HFF-Myc (cell line): ENCODE results near the gene SETDB1.

Experiments used
- DNase-seq: peaks from one replicate; pipeline ENCODE4 v3.0.0-alpha.2; 2011; ENCODE audit warnings: low read depth; ENCODE audit errors: extremely low read depth
- H3K4me3 ChIP-seq: replicated peaks from 2 replicates; pipeline ENCODE4 v1.5.1; 2011; ENCODE audit warnings: low read depth, mild to moderate bottlenecking, control low read depth, low read length
- TF ChIP-seq, protein P1 (sequence below): IDR thresholded peaks from 2 replicates; pipeline ENCODE4 v1.5.1; 2012; ENCODE audit warnings: mild to moderate bottlenecking, low read depth, low read length, control low read depth; ENCODE audit errors: missing control alignments

The SETDB1 gene

DNA sequence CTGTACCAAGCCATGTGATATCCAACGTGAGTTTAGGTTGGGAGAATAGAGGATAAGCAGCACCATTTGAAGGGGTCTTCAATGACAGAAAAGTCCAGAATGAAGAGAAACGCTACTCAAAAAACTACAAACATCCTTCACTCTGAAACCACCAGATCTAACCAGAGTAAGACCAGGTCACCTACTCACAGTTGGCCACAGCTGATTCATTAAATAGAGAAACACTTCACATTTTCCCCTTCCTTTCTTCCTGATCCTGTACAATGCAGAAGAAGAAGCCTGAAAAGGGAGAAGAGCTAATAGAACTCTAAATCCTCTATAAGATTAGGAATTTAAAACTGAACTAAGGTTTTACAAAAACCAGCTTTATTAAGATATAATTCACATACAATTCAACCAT is 19.4 kb upstream of the SETDB1 start:
- TF ChIP-seq, protein P1, sequence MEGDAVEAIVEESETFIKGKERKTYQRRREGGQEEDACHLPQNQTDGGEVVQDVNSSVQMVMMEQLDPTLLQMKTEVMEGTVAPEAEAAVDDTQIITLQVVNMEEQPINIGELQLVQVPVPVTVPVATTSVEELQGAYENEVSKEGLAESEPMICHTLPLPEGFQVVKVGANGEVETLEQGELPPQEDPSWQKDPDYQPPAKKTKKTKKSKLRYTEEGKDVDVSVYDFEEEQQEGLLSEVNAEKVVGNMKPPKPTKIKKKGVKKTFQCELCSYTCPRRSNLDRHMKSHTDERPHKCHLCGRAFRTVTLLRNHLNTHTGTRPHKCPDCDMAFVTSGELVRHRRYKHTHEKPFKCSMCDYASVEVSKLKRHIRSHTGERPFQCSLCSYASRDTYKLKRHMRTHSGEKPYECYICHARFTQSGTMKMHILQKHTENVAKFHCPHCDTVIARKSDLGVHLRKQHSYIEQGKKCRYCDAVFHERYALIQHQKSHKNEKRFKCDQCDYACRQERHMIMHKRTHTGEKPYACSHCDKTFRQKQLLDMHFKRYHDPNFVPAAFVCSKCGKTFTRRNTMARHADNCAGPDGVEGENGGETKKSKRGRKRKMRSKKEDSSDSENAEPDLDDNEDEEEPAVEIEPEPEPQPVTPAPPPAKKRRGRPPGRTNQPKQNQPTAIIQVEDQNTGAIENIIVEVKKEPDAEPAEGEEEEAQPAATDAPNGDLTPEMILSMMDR, result no peak
- DNase-seq, result no peak
- no peak overlapping the region for H3K4me3 ChIP-seq

DNA sequence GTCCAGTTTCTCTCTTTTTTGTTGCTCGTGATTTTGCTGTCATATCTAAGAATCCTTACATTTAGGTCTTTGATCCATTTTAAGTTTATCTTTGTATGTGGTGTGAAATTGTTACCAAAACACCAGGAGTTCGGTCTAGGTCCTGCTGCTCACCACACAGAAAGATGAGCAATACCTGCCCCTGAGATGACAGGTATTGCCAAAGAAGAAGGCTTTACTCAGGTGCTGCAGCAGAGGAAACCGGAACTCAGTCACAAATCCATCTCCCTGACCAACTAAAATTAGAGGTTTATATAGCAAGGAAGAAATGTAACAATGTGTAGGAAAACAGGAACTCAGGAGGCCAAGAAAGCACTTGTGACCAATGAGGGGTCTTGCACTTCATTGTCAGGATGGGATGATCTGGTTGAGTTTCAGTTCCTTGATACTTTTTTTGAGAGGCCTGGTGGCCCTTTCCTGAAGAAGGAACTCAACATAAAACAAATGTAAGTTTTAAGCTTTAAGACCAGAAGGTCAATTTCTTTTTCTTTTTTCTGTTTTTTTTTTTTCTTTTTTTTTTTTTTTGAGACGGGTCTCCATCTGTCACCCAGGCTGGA is 16.5 kb upstream of the SETDB1 start:
- DNase-seq, result no peak
- H3K4me3 ChIP-seq, result no peak overlapping the region
- TF ChIP-seq, protein P1, result no peak

DNA sequence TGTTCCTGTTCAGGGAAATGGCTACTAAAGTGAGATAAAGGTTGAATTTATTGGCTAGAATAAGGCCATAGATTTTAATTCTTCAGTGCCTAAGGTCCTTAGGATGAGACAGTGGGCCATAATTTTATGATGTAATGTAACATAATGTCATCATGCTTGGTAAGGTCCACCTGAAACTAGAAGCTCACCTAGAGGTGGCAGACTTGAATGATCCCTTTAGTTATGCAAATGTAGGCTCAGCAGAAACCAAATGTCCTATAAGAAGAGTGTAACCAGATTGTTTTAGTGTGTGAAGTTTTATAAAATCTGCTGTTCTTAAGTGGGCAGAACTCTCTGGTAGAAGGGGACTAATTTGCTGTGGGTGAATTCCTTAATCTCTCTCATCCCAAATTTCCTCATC is 13.5 kb upstream of the SETDB1 start:
- DNase-seq, result no peak
- no peak overlapping the region for H3K4me3 ChIP-seq
- TF ChIP-seq, protein P1, result no peak

DNA sequence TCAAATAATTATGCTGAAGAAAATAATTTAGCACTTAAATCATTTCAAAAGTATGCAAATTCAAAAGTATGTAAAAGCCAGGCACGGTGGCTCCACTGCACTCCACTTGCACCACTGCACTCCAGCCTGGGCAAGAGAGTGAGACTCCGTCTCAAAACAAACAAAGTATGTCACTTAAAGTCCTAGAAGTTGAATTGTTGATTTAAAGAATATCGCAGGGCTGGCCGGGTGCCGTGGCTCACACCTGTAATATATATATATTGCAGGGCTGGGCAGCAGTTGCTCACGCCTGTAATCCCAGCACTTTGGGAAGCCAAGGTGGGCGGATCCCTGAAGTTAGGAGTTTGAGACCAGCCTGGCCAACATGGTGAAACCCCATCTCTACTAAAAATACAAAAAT is 8.8 kb upstream of the SETDB1 start:
- TF ChIP-seq, protein P1, result no peak
- H3K4me3 ChIP-seq, result no peak overlapping the region
- no peak for DNase-seq

DNA sequence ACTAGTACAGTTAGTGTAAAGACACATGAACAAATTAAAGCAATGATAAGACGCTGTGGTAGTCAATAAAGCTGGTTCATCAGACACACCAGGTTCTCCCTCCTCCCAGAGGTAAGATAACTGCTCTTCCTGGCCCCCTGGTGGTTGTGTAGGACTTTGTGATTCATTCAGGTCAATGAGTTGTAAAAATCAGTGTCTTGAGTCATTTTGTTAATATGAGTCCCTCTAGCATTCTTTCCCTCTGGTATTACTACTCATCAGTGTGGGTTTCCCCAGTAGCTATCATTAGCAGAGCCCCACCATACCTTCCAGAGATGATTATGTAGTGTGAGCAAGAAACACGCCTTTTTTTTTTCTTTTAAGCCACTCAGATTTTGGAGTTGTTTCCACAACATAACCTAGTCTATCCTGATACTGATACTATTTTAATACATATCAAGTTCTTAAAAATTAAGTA is 3.6 kb upstream of the SETDB1 start:
- peak; percentile 61 for DNase-seq
- no peak overlapping the region for H3K4me3 ChIP-seq
- TF ChIP-seq, protein P1, result peak; percentile 75

DNA sequence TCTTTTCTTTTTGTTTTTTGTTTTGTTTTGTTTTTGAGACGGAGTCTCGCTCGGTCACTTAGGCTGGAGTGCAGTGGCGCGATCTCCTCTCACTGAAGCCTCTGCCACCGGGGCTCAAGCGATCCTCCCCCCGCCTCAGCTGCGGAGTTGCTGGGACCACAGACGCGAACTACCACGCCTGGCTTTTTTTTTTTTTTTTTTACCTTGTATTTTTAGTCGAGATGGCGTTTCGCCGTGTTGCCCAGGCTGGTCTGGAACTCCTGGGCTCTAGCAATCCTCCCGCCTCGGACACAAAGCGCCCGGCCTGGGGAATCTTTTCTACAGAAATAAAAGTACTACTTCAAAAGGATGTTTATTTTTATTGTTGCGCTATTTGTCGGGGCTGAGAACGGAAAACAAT is 1.1 kb upstream of the SETDB1 start:
- no peak for DNase-seq
- TF ChIP-seq, protein P1, result no peak
- H3K4me3 ChIP-seq, result peak overlapping the region; percentile 68

DNA sequence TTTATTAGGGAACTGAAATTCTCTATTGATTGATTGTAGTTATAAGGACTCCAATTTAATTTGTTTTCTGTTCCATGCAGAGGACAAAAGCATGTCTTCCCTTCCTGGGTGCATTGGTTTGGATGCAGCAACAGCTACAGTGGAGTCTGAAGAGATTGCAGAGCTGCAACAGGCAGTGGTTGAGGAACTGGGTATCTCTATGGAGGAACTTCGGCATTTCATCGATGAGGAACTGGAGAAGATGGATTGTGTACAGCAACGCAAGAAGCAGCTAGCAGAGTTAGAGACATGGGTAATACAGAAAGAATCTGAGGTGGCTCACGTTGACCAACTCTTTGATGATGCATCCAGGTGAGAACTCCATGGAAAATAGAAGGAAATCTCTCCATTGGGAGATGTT is 1.5 kb downstream of the SETDB1 start:
- H3K4me3 ChIP-seq, result no peak overlapping the region
- DNase-seq, result no peak
- TF ChIP-seq, protein P1, result no peak
